Fibroblast of lung (primary cell): ENCODE measurements around the gene CDK6.

Experiments used
- CTCF ChIP-seq, 2 donors: IDR thresholded peaks in 1 of 2; conservative IDR thresholded peaks in 1 of 2; 1 replicate in 1 of 2; 2 replicates in 1 of 2; pipeline ENCODE4 v1.5.1; 2011 to 2012; ENCODE audit warnings: low read length in 2 of 2, control low read depth in 1 of 2, inconsistent platforms in 1 of 2, low read depth in 1 of 2, mild to moderate bottlenecking in 1 of 2
- EZH2 ChIP-seq: IDR thresholded peaks from 2 replicates; pipeline ENCODE4 v1.5.1; 2012; ENCODE audit warnings: low read length, control low read depth, mild to moderate bottlenecking; ENCODE audit errors: missing control alignments

- TF ChIP-seq CTCF (conservative IDR thresholded peaks at IDR 0.05 in 1 of 2, IDR thresholded peaks at IDR 0.05 in 1 of 2; ENCODE audit: low read depth in 1 of 2, low read length in 2 of 2) (no peak), EZH2 (no peak)
These were observed 214.8 kb downstream of the CDK6 start for GRCh38 chr7:92621561-92622023.
